BE2C (cell line): ENCODE results near the gene PRDM15.

Experiments used
- DNase-seq: peaks from one replicate; pipeline ENCODE4 v3.0.0-alpha.2; 2020
- H3K27me3 ChIP-seq: fragments of 250-450 bp; sonication (Bioruptor Pico); 2 replicates; pipeline ENCODE4 v1.5.1; 2020; ENCODE audit warnings: mild to moderate bottlenecking
- H3K36me3 ChIP-seq: fragments of 250-450 bp; sonication (Bioruptor Pico); 2 replicates; pipeline ENCODE4 v1.5.1; 2020; ENCODE audit warnings: mild to moderate bottlenecking
- H3K4me1 ChIP-seq: fragments of 250-450 bp; sonication (Bioruptor Pico); 2 replicates; pipeline ENCODE4 v1.5.1; 2020
- H3K4me3 ChIP-seq: 2 replicates; pipeline ENCODE4 v1.5.1; 2011; ENCODE audit warnings: low read depth, low read length
- H3K9me3 ChIP-seq: fragments of 250-450 bp; sonication (Bioruptor Pico); 2 replicates; pipeline ENCODE4 v1.5.1; 2020
- CTCF ChIP-seq: IDR thresholded peaks from 2 replicates; pipeline ENCODE4 v1.5.1; 2012; ENCODE audit warnings: mild to moderate bottlenecking, low read depth, low read length

The PRDM15 gene

DNA sequence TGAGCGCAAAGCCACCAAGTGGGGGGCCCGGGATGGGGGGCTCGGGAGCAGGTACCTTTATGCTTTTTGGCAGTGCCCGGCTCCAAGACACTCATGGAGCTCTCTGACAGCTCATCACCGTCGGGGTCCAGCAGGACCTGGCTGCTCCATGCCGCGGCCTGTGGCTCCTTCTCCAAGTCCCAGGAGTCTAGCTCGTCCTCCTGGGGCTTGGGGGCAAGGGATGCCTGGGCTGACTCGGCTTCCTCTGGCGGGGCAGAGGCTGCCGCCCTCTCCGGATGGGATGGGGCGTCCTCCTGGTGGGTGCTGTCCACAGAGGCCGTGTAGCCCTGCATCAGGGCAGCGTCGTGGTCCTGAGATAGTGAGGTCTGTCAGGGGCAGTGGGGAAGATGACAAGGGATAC lies 19.9 kb upstream of the PRDM15 start:
- H3K36me3 ChIP-seq: no peaks in the 10 kb centered on the region
- H3K4me1 ChIP-seq: no peaks in the 10 kb centered on the region
- no peak for TF ChIP-seq CTCF
- H3K9me3 ChIP-seq: no peaks in the 10 kb centered on the region
- no peak for DNase-seq
- no peaks in the 10 kb centered on the region for H3K27me3 ChIP-seq
- no peak overlapping the region for H3K4me3 ChIP-seq

DNA sequence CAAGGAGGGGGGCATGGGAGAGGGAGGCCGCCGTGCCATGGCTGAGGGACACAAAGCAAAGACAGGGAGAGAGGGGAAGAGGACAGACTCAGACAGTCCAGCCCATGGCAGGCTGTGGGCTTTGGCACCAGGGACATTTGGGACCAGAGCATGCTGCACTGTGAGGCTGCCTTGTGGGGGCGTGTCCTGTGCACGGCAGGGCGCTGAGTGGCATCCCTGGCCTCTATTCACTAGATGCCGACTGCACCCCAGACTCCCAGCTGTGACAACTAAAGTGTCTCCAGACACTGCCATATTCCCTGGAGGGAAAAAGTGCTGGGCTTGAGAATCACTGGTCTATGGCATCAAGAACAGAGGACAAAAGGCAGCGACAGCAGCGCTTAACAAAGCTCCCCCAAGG lies 18.6 kb upstream of the PRDM15 start:
- Histone ChIP-seq H3K27me3 (no peaks in the 10 kb centered on the region), H3K4me3 (no peak overlapping the region), H3K9me3 (no peaks in the 10 kb centered on the region), H3K36me3 (no peaks in the 10 kb centered on the region), H3K4me1 (no peaks in the 10 kb centered on the region)
- no peak for TF ChIP-seq CTCF
- no peak for DNase-seq

DNA sequence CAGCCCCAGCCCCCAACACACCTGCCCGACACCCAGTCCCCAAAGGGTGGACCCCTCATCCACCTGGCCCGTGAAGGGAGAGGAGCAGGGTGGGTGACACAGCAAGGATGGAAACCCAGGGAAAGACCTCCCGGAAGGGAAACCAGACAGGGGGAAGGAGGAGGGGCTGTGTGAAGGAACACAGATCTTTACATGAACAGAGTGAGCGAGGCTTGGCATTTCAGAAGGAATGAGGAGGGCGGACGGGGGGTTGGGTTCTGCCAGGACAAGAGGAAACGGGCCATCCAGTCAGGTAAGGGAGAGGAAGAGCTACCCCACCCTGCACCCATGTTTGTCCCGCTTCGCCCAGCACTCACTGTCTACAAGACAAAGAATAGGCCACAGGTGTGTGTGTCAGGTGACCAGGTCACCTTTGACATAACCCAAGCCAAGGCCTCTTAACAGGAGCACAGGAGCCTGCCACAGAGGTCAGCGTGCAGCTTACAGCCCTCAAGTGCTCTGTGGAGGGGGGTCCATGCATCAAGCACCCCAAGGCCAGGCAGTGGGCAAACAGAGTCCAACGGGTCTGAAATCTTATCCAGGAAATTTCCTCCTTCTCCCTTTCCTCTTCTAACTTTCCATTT lies 18.0 kb upstream of the PRDM15 start:
- H3K36me3 ChIP-seq: no peaks in the 10 kb centered on the region
- H3K4me3 ChIP-seq: no peak overlapping the region

GRCh38 chr21:41895643-41896493 lies 16.7 kb upstream of the PRDM15 start:
- H3K27me3 ChIP-seq: no peaks in the 10 kb centered on the region
- H3K4me1 ChIP-seq: no peaks in the 10 kb centered on the region
- H3K36me3 ChIP-seq: no peaks in the 10 kb centered on the region
- no peak for DNase-seq
- H3K4me3 ChIP-seq: no peak overlapping the region
- no peaks in the 10 kb centered on the region for H3K9me3 ChIP-seq
- no peak for TF ChIP-seq CTCF

More for the DNA sequence above, 18.0 kb upstream of the PRDM15 start:
- DNase-seq: no peak
- Histone ChIP-seq H3K4me1 (no peaks in the 10 kb centered on the region), H3K27me3 (no peaks in the 10 kb centered on the region), H3K9me3 (no peaks in the 10 kb centered on the region)
- TF ChIP-seq CTCF: no peak

DNA sequence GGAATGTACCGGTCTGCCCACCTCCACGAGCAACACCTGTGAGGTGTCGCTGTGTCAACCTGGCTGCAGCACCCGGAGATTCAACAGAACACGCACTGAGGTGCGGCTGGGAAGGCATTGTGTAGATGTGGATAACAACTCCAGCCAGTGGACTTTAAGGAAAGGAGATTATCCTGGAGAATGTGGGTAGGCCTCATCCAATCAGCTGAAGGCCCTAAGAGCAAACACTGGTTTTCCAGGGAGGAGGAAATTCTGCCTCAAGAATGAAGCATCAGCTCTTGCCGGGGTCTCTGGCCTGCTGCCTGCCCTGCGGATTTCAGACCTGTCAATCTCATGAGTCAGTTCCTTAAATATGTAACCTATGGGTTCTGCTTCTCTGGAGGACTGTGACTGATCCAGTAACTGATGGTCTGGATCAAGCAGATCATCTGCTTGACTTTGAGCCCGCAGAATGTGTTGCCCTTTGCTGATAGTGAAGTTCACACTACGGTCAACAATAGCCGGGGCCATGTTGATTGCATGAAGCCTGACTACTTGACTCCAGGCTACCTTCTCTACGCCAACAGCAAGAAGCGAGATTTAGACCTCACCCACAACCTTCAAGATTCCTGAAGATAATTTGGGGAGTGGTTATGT lies 15.9 kb upstream of the PRDM15 start:
- DNase-seq: no peak
- no peaks in the 10 kb centered on the region for H3K9me3 ChIP-seq
- no peaks in the 10 kb centered on the region for H3K36me3 ChIP-seq
- H3K27me3 ChIP-seq: no peaks in the 10 kb centered on the region
- no peaks in the 10 kb centered on the region for H3K4me1 ChIP-seq
- no peak for TF ChIP-seq CTCF
- no peak overlapping the region for H3K4me3 ChIP-seq

DNA sequence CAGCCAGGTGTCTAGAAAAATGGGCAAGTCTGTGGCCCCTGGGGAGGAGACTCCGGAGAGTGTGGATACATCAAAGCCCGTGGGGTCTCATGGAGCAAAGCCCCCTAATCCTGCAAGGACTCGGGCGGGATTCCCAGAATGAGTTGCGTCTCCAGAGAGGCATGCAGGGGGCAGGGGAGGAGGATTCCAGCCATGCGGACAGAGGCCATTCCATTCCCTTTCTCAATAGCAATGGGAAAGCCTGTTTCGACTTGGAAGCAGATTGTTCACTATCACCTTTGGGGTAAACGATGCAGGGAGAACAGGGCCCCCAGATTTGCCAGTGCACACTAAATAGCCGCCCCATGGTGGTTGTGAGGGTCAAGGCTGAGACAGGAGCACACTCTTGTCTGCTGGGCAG lies 15.4 kb upstream of the PRDM15 start:
- no peak for DNase-seq
- no peaks in the 10 kb centered on the region for H3K9me3 ChIP-seq
- no peak overlapping the region for H3K4me3 ChIP-seq
- H3K4me1 ChIP-seq: no peaks in the 10 kb centered on the region
- H3K36me3 ChIP-seq: no peaks in the 10 kb centered on the region
- no peaks in the 10 kb centered on the region for H3K27me3 ChIP-seq
- TF ChIP-seq CTCF: no peak
